GM23338 (cell line): ENCODE data around the gene KLHL7.

ENCODE experiments used
- CREB1 ChIP-seq: fragments of 250-450 bp; sonication (Bioruptor Pico); IDR thresholded peaks from 2 replicates; pipeline ENCODE4 v1.5.0; 2020; ENCODE audit warnings: low read depth, mild to moderate bottlenecking, moderate library complexity
- EZH2 ChIP-seq: fragments of 200-600 bp; sonication (generic); IDR thresholded peaks from one replicate; pipeline ENCODE4 v1.8.0; 2017; ENCODE audit warnings: antibody characterized with exemption, mild to moderate bottlenecking, low read depth; ENCODE audit not compliant: unreplicated experiment
- EZH2phosphoT487 ChIP-seq: fragments of 200-600 bp; sonication (generic); IDR thresholded peaks from one replicate; pipeline ENCODE4 v1.8.1; 2018; ENCODE audit warnings: antibody characterized with exemption; ENCODE audit not compliant: unreplicated experiment
- JUNB ChIP-seq: IDR thresholded peaks from one replicate; pipeline ENCODE4 v1.6.1; 2016; ENCODE audit warnings: antibody characterized with exemption; ENCODE audit not compliant: unreplicated experiment
- NANOG ChIP-seq: IDR thresholded peaks from 2 replicates; pipeline ENCODE4 v1.6.1; 2016; ENCODE audit warnings: antibody characterized with exemption, borderline replicate concordance
- POLR2AphosphoS5 ChIP-seq: IDR thresholded peaks from 2 replicates; pipeline ENCODE4 v1.6.1; 2016; ENCODE audit warnings: antibody characterized with exemption, low read depth
- TF ChIP-seq, protein P1 (sequence below), 2 experiments: fragments of 200-600 bp in 1 of 2; sonication (generic) in 1 of 2; conservative IDR thresholded peaks; 2 replicates each; pipeline versions ENCODE4 v1.5.1 to v1.6.1; 2016 to 2017; ENCODE audit warnings: antibody characterized with exemption in 2 of 2, low read depth in 2 of 2, mild to moderate bottlenecking in 2 of 2, moderate library complexity in 1 of 2
- TF ChIP-seq, protein P2 (sequence below): IDR thresholded peaks from 2 replicates; pipeline ENCODE4 v1.6.1; 2016; ENCODE audit warnings: antibody characterized with exemption

DNA sequence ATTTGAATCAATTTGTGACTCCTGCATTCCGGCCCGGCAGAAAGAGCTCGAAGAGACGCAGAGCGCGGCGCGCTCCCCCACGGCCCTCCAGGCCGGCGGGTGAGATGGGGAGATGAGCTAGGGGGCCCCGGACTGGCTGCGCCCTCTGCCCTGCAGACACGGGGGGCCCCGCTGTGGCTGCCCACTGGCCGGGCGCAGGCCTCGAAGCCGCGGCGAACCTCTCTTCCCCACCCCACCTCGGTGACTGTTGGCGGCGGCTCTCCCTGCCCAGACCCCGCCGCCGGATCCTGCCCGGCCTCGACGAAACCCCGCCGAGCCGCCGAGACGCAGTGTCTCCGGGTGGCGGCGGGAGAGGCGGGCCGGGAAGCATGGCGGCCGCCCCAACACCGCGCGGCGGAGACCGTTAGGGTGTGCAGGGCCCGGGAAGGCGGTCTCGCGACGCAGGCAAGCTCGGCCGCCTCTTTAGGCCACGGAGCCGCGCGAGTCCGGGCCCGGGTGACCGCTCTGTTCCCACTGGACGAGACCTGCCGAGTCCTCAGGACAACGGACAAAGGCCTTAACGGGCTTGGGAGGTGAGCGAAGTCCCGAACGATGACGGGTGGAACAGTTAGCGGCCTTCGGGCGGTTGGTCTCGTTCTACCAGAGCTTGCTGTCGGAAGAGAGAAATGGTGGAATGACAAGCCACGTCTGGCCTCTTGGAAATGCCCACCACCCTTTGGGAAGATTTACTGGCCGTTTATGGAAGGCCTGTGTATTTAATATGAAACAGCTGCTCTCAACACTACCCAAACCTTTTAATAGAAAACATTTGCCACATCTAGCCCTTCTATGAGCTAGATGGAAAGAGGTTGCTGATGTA is 100.6 kb downstream of the KLHL7 start:
- TF ChIP-seq, protein P1, sequence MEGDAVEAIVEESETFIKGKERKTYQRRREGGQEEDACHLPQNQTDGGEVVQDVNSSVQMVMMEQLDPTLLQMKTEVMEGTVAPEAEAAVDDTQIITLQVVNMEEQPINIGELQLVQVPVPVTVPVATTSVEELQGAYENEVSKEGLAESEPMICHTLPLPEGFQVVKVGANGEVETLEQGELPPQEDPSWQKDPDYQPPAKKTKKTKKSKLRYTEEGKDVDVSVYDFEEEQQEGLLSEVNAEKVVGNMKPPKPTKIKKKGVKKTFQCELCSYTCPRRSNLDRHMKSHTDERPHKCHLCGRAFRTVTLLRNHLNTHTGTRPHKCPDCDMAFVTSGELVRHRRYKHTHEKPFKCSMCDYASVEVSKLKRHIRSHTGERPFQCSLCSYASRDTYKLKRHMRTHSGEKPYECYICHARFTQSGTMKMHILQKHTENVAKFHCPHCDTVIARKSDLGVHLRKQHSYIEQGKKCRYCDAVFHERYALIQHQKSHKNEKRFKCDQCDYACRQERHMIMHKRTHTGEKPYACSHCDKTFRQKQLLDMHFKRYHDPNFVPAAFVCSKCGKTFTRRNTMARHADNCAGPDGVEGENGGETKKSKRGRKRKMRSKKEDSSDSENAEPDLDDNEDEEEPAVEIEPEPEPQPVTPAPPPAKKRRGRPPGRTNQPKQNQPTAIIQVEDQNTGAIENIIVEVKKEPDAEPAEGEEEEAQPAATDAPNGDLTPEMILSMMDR (conservative IDR thresholded peaks at IDR 0.05; ENCODE audit: low read depth in 2 of 2): no peak
- TF ChIP-seq POLR2AphosphoS5: peak; percentile 61
- no peak for TF ChIP-seq CREB1 (CRISPR knock-in tag)
- TF ChIP-seq JUNB: no peak
- TF ChIP-seq EZH2: no peak
- no peak for TF ChIP-seq EZH2phosphoT487
- TF ChIP-seq NANOG: no peak
- TF ChIP-seq, protein P2, sequence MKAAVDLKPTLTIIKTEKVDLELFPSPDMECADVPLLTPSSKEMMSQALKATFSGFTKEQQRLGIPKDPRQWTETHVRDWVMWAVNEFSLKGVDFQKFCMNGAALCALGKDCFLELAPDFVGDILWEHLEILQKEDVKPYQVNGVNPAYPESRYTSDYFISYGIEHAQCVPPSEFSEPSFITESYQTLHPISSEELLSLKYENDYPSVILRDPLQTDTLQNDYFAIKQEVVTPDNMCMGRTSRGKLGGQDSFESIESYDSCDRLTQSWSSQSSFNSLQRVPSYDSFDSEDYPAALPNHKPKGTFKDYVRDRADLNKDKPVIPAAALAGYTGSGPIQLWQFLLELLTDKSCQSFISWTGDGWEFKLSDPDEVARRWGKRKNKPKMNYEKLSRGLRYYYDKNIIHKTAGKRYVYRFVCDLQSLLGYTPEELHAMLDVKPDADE: no peak
